Measurements from ENCODE around the gene ELP4.
"Not testable (repeated sequence)": the region's sequence is repeated elsewhere in the genome, so short reads cannot be mapped to it uniquely, and the experiment has no call there.

Gene ELP4

GRCh38 chr11:31711137-31711536, 201.6 kb downstream of the ELP4 start:
- DNase-seq (ENCODE audit: low spot score), result no peak

GRCh38 chr11:31712851-31713250, 203.3 kb downstream of the ELP4 start:
- no peak for DNase-seq (ENCODE audit: low spot score)

- DNase-seq (ENCODE audit: low spot score), result no peak
These were observed 205.3 kb downstream of the ELP4 start for GRCh38 chr11:31714840-31715239.

GRCh38 chr11:31720225-31720624, 210.7 kb downstream of the ELP4 start:
- DNase-seq (ENCODE audit: low spot score), result no peak

GRCh38 chr11:31720671-31721365, 211.3 kb downstream of the ELP4 start:
- no peak for DNase-seq (ENCODE audit: low spot score)

- no peak for DNase-seq (ENCODE audit: low spot score)
These were observed 213.2 kb downstream of the ELP4 start for GRCh38 chr11:31722754-31723153.

GRCh38 chr11:31725176-31725575, 215.6 kb downstream of the ELP4 start:
- no peak for DNase-seq (ENCODE audit: low spot score)

GRCh38 chr11:31728432-31728831, 218.9 kb downstream of the ELP4 start:
- no peak for DNase-seq (ENCODE audit: low spot score)

GRCh38 chr11:31740131-31740530, 230.6 kb downstream of the ELP4 start:
- DNase-seq (ENCODE audit: low spot score), result no peak

GRCh38 chr11:31740731-31741368, 231.3 kb downstream of the ELP4 start:
- not testable (repeated sequence) for DNase-seq (ENCODE audit: low spot score)

- no peak for DNase-seq (ENCODE audit: low spot score)
These were observed 238.0 kb downstream of the ELP4 start for GRCh38 chr11:31747581-31747980.

GRCh38 chr11:31757260-31757835, 247.8 kb downstream of the ELP4 start:
- DNase-seq (ENCODE audit: low spot score), result no peak

- no peak for DNase-seq (ENCODE audit: low spot score)
These were observed 252.1 kb downstream of the ELP4 start for GRCh38 chr11:31761636-31762035.

- no peak for DNase-seq (ENCODE audit: low spot score)
These were observed 253.7 kb downstream of the ELP4 start for GRCh38 chr11:31763296-31763695.

- no peak for DNase-seq (ENCODE audit: low spot score)
These were observed 254.7 kb downstream of the ELP4 start for GRCh38 chr11:31764261-31764660.

- no peak for DNase-seq (ENCODE audit: low spot score)
These were observed 255.2 kb downstream of the ELP4 start for GRCh38 chr11:31764766-31765165.

GRCh38 chr11:31767066-31767465, 257.5 kb downstream of the ELP4 start:
- no peak for DNase-seq (ENCODE audit: low spot score)

- DNase-seq (ENCODE audit: low spot score), result no peak
These were observed 258.1 kb downstream of the ELP4 start for GRCh38 chr11:31767685-31768084.

GRCh38 chr11:31768749-31769640, 259.4 kb downstream of the ELP4 start:
- no peak for DNase-seq (ENCODE audit: low spot score)

- no peak for DNase-seq (ENCODE audit: low spot score)
These were observed 260.6 kb downstream of the ELP4 start for GRCh38 chr11:31770011-31770700.

GRCh38 chr11:31772412-31772811, 262.8 kb downstream of the ELP4 start:
- no peak for DNase-seq (ENCODE audit: low spot score)

- DNase-seq (ENCODE audit: low spot score), result no peak
These were observed 269.8 kb downstream of the ELP4 start for GRCh38 chr11:31779374-31779791.

Data from CD4-positive, alpha-beta T cell treated with Interleukin-2 at 100 ng/mL for 4 hours (primary cell).